Measurements from ENCODE around the gene BBS12. TPM values are rescaled to one million over a fixed set of nuclear protein-coding genes. Genes with fewer than 3 reads are reported as not detected.
A peak's percentile ranks its signal among the peaks of the same experiment; 100 is the strongest.

BBS12 gene
- total and polyA plus RNA-seq, 9 of the 15 experiments (the other 6 are each of a cell fraction or from before 2014, with no cell fraction given), result 2.7 to 6.5 (median 3.3) TPM

- TF ChIP-seq SFPQ (IDR thresholded peaks at IDR 0.05; ENCODE audit: low read depth, low read length) (no peak), NFXL1 (CRISPR knock-in tag; IDR thresholded peaks at IDR 0.05) (no peak), ZFX (CRISPR knock-in tag; IDR thresholded peaks at IDR 0.05) (peak; percentile 62), ZBTB26 (CRISPR knock-in tag; IDR thresholded peaks at IDR 0.05) (no peak), MIER1 (IDR thresholded peaks at IDR 0.05; ENCODE audit: low read depth) (no peak), BHLHE40 (IDR thresholded peaks at IDR 0.05; ENCODE audit: low read length) (peak; percentile 72), NRF1 (conservative IDR thresholded peaks at IDR 0.05 in 1 of 2, IDR thresholded peaks at IDR 0.05 in 1 of 2) (peak; percentile 38 to 53; a peak in 3 of 4 replicates), ZNF75A (CRISPR knock-in tag; IDR thresholded peaks at IDR 0.05) (no peak), THAP12 (CRISPR knock-in tag; IDR thresholded peaks at IDR 0.05) (no peak), ZNF764 (CRISPR knock-in tag; IDR thresholded peaks at IDR 0.05; ENCODE audit: low read depth) (no peak), TAF1 (IDR thresholded peaks at IDR 0.05; ENCODE audit: control insufficient read depth, extremely low read depth, insufficient read depth, low read length, severe bottlenecking) (peak; percentile 43), HDAC6 (IDR thresholded peaks at IDR 0.05; ENCODE audit: low read depth, low read length) (no peak), ZC3H11A (IDR thresholded peaks at IDR 0.05; ENCODE audit: low read depth, low read length) (no peak), TRIM25 (IDR thresholded peaks at IDR 0.05; ENCODE audit: borderline replicate concordance) (no peak), AFF1 (IDR thresholded peaks at IDR 0.05; ENCODE audit: low read depth in 1 of 2, partially characterized antibody in 2 of 2) (peak in 1 of 2 experiments; percentile 70), ZNF444 (CRISPR knock-in tag; IDR thresholded peaks at IDR 0.05) (no peak)
Observed at GRCh38 chr4:122700178-122700725, 32.3 kb upstream of the BBS12 start (continued).

All from K562 (cell line).